ENCODE data around the gene NADK.
A peak's percentile ranks its signal among the peaks of the same experiment; 100 is the strongest.

- peak; percentile 30; the same call in 1 of the 2 replicates for TF ChIP-seq CTCF (conservative IDR thresholded peaks at IDR 0.05; ENCODE audit: low read length)
- no peak for TF ChIP-seq EZH2phosphoT487 (IDR thresholded peaks at IDR 0.05; ENCODE audit: borderline replicate concordance, low read depth, low read length)
These were observed 1.7 kb upstream of the NADK start for GRCh38 chr1:1779691-1780597.

Measured in OCI-LY7 (cell line).